ENCODE data around the gene LRP1B. TPM values are rescaled to one million over a fixed set of nuclear protein-coding genes. Genes with fewer than 3 reads are reported as not detected.
"Not testable (repeated sequence)": the region's sequence is repeated elsewhere in the genome, so short reads cannot be mapped to it uniquely, and the experiment has no call there.

LRP1B gene
- polyA plus RNA-seq, 1 donor from 2014 or later, result 12.7 TPM

DNA sequence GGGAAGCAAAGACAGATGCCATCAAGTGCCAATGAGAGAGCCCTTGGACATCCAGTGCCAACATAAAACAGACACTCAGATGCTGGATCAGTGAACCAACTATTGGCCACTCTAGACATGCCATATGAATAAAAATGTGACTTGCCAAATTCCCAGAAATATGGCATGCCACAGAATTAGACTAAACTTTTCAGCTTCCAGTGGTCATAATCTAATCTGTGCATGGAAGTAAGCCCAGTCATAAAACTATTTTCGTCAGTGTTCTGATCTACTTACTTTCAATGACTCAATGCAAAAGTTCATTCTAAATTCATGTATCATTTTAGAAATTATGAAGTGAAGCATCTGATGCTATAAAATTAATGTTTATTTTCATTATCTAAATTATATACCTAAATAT is 1844.4 kb downstream of the LRP1B start:
- Histone ChIP-seq H3K9me2 (ENCODE audit: insufficient read depth, low read length) (no peaks in the 10 kb centered on the region), H3K27me3 (ENCODE audit: insufficient read depth, low read depth, low read length) (no peaks in the 10 kb centered on the region), H3K9me3 (ENCODE audit: low read length) (no peaks in the 10 kb centered on the region), H3K4me3 (ENCODE audit: low read length) (no peak overlapping the region), H4K20me1 (ENCODE audit: insufficient read depth) (no peaks in the 10 kb centered on the region), H2AFZ (ENCODE audit: low read depth, low read length) (no peak overlapping the region), H3K27ac (ENCODE audit: low read length) (no peak overlapping the region), H3K9ac (ENCODE audit: low read length) (no peak overlapping the region), H3K4me2 (ENCODE audit: low read length) (no peak overlapping the region), H3F3A (ENCODE audit: insufficient read depth, low read length, poor library complexity, severe bottlenecking) (no peaks in the 10 kb centered on the region), H3K79me2 (replicated peaks; ENCODE audit: insufficient read depth, low read length) (no peaks in the 10 kb centered on the region), H3K36me3 (ENCODE audit: insufficient read depth, low read length) (no peaks in the 10 kb centered on the region)
- TF ChIP-seq, protein P1, sequence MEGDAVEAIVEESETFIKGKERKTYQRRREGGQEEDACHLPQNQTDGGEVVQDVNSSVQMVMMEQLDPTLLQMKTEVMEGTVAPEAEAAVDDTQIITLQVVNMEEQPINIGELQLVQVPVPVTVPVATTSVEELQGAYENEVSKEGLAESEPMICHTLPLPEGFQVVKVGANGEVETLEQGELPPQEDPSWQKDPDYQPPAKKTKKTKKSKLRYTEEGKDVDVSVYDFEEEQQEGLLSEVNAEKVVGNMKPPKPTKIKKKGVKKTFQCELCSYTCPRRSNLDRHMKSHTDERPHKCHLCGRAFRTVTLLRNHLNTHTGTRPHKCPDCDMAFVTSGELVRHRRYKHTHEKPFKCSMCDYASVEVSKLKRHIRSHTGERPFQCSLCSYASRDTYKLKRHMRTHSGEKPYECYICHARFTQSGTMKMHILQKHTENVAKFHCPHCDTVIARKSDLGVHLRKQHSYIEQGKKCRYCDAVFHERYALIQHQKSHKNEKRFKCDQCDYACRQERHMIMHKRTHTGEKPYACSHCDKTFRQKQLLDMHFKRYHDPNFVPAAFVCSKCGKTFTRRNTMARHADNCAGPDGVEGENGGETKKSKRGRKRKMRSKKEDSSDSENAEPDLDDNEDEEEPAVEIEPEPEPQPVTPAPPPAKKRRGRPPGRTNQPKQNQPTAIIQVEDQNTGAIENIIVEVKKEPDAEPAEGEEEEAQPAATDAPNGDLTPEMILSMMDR (IDR thresholded peaks at IDR 0.05; ENCODE audit: poor library complexity, severe bottlenecking), result no peak
- TF ChIP-seq POLR2AphosphoS5 (IDR thresholded peaks at IDR 0.05) (no peak), SMC3 (conservative IDR thresholded peaks at IDR 0.05; ENCODE audit: poor library complexity) (no peak), MXI1 (conservative IDR thresholded peaks at IDR 0.05; ENCODE audit: poor library complexity, severe bottlenecking) (no peak), EZH2 (IDR thresholded peaks at IDR 0.05; ENCODE audit: borderline replicate concordance, insufficient read depth, low read length, poor library complexity, severe bottlenecking) (no peak), RAD21 (conservative IDR thresholded peaks at IDR 0.05) (no peak), EP300 (conservative IDR thresholded peaks at IDR 0.05; ENCODE audit: poor library complexity, severe bottlenecking) (no peak), TAF1 (IDR thresholded peaks at IDR 0.05; ENCODE audit: low read depth) (no peak)
- TF ChIP-seq, protein P2, sequence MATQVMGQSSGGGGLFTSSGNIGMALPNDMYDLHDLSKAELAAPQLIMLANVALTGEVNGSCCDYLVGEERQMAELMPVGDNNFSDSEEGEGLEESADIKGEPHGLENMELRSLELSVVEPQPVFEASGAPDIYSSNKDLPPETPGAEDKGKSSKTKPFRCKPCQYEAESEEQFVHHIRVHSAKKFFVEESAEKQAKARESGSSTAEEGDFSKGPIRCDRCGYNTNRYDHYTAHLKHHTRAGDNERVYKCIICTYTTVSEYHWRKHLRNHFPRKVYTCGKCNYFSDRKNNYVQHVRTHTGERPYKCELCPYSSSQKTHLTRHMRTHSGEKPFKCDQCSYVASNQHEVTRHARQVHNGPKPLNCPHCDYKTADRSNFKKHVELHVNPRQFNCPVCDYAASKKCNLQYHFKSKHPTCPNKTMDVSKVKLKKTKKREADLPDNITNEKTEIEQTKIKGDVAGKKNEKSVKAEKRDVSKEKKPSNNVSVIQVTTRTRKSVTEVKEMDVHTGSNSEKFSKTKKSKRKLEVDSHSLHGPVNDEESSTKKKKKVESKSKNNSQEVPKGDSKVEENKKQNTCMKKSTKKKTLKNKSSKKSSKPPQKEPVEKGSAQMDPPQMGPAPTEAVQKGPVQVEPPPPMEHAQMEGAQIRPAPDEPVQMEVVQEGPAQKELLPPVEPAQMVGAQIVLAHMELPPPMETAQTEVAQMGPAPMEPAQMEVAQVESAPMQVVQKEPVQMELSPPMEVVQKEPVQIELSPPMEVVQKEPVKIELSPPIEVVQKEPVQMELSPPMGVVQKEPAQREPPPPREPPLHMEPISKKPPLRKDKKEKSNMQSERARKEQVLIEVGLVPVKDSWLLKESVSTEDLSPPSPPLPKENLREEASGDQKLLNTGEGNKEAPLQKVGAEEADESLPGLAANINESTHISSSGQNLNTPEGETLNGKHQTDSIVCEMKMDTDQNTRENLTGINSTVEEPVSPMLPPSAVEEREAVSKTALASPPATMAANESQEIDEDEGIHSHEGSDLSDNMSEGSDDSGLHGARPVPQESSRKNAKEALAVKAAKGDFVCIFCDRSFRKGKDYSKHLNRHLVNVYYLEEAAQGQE (IDR thresholded peaks at IDR 0.05; ENCODE audit: borderline replicate concordance), result no peak

DNA sequence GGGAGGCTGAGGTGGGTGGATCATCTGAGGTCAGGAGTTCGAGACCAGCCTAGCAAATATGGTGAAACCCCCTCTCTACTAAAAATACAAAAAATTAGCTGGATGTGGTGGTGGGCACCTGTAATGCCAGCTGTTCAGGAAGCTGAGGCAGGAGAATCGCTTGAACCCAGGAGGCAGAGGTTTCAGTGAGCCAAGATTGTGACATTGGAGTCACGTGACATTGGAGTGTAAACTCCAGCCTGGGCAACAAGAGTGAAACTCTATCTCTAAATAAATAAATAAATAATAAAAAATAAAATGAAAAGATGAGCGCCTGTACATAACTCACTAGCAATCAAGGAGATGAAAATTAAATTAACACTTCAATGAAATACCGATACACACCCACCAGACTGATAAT is 1853.5 kb downstream of the LRP1B start:
- H3K9me3 ChIP-seq (ENCODE audit: low read length); H3F3A ChIP-seq (ENCODE audit: insufficient read depth, low read length, poor library complexity, severe bottlenecking); H3K9me2 ChIP-seq (ENCODE audit: insufficient read depth, low read length): not testable (repeated sequence)

DNA sequence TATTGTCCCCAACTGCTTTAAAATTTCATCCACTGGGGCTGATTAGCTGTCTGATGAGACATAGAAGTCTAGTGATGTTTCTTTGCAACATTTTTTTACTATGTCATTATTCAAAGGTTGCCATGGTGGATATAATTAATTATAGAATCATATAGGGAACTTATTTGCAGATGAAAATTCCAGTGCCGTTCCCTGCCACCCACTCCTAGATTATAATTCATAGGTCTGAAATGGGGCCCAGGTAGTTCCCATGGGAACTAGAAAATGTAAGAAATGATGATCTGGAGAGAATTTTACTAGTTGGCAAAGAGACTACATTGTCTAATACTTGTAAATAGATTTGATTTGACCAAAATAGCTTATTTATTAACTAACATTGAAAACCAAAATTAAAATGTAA is 1854.2 kb downstream of the LRP1B start:
- Histone ChIP-seq H3K4me3 (ENCODE audit: low read length) (no peak overlapping the region), H3K9me3 (ENCODE audit: low read length) (no peaks in the 10 kb centered on the region), H3K4me2 (ENCODE audit: low read length) (no peak overlapping the region), H3K27me3 (ENCODE audit: insufficient read depth, low read depth, low read length) (no peaks in the 10 kb centered on the region), H3K79me2 (replicated peaks; ENCODE audit: insufficient read depth, low read length) (no peaks in the 10 kb centered on the region), H3K27ac (ENCODE audit: low read length) (no peak overlapping the region), H3K9ac (ENCODE audit: low read length) (no peak overlapping the region), H3K36me3 (ENCODE audit: insufficient read depth, low read length) (no peaks in the 10 kb centered on the region), H3K9me2 (ENCODE audit: insufficient read depth, low read length) (no peaks in the 10 kb centered on the region), H4K20me1 (ENCODE audit: insufficient read depth) (no peaks in the 10 kb centered on the region), H3F3A (ENCODE audit: insufficient read depth, low read length, poor library complexity, severe bottlenecking) (no peaks in the 10 kb centered on the region), H2AFZ (ENCODE audit: low read depth, low read length) (no peak overlapping the region)
- TF ChIP-seq MXI1 (conservative IDR thresholded peaks at IDR 0.05; ENCODE audit: poor library complexity, severe bottlenecking) (no peak), EZH2 (IDR thresholded peaks at IDR 0.05; ENCODE audit: borderline replicate concordance, insufficient read depth, low read length, poor library complexity, severe bottlenecking) (no peak), TAF1 (IDR thresholded peaks at IDR 0.05; ENCODE audit: low read depth) (no peak), SMC3 (conservative IDR thresholded peaks at IDR 0.05; ENCODE audit: poor library complexity) (no peak), RAD21 (conservative IDR thresholded peaks at IDR 0.05) (no peak), POLR2AphosphoS5 (IDR thresholded peaks at IDR 0.05) (no peak), EP300 (conservative IDR thresholded peaks at IDR 0.05; ENCODE audit: poor library complexity, severe bottlenecking) (no peak)
- TF ChIP-seq, protein P2 (IDR thresholded peaks at IDR 0.05; ENCODE audit: borderline replicate concordance), result no peak
- TF ChIP-seq, protein P1 (IDR thresholded peaks at IDR 0.05; ENCODE audit: poor library complexity, severe bottlenecking), result no peak

More for the DNA sequence above, 1853.5 kb downstream of the LRP1B start:
- not testable (repeated sequence) for H3K4me3 ChIP-seq (ENCODE audit: low read length); H3K36me3 ChIP-seq (ENCODE audit: insufficient read depth, low read length); H3K4me2 ChIP-seq (ENCODE audit: low read length); H3K79me2 ChIP-seq (replicated peaks; ENCODE audit: insufficient read depth, low read length); H3K27me3 ChIP-seq (ENCODE audit: insufficient read depth, low read depth, low read length); H2AFZ ChIP-seq (ENCODE audit: low read depth, low read length); H3K9ac ChIP-seq (ENCODE audit: low read length); H3K27ac ChIP-seq (ENCODE audit: low read length); H4K20me1 ChIP-seq (ENCODE audit: insufficient read depth)

Measured in neural cell (in vitro differentiated cells).